Astrocyte (in vitro differentiated cells and primary cell): ENCODE results near the gene AJAP1. TPM values are rescaled to one million over a fixed set of nuclear protein-coding genes. Genes with fewer than 3 reads are reported as not detected.

Experiments used
- DNase-seq: peaks from one replicate; pipeline ENCODE4 v3.0.0-alpha.2; 2010; ENCODE audit warnings: low read depth
- FAIRE-seq: peaks from 2 replicates; lab custom pipeline; 2011; peaks lifted over from hg19 to GRCh38; lab: Jason Lieb, UNC
- H2AFZ ChIP-seq: 2 replicates; pipeline ENCODE4 v1.6.0; 2012; ENCODE audit warnings: low read depth, low read length, inconsistent platforms
- H3K27ac ChIP-seq: 2 replicates; pipeline ENCODE4 v1.5.1; 2011; ENCODE audit warnings: low read depth, low read length, inconsistent platforms
- H3K27me3 ChIP-seq: 2 replicates; pipeline ENCODE4 v1.6.0; 2011; ENCODE audit warnings: low read length, inconsistent platforms; ENCODE audit not compliant: insufficient read depth
- H3K36me3 ChIP-seq: 2 replicates; pipeline ENCODE4 v1.5.1; 2011; ENCODE audit warnings: low read length, inconsistent platforms; ENCODE audit not compliant: insufficient read depth
- H3K4me1 ChIP-seq: 2 replicates; pipeline ENCODE4 v1.5.1; 2011; ENCODE audit warnings: low read length, inconsistent platforms; ENCODE audit not compliant: insufficient read depth
- H3K4me2 ChIP-seq: 2 replicates; pipeline ENCODE4 v1.6.0; 2012; ENCODE audit warnings: low read length, inconsistent platforms
- H3K4me3 ChIP-seq: 2 replicates; pipeline ENCODE4 v1.5.1; 2011; ENCODE audit warnings: low read depth, mild to moderate bottlenecking, low read length, inconsistent platforms; ENCODE audit not compliant: insufficient read depth
- H3K79me2 ChIP-seq: 2 replicates; pipeline ENCODE4 v1.6.0; 2012; ENCODE audit warnings: mild to moderate bottlenecking, low read length, inconsistent platforms; ENCODE audit not compliant: insufficient read depth
- H3K9ac ChIP-seq: 2 replicates; pipeline ENCODE4 v1.6.0; 2012; ENCODE audit warnings: mild to moderate bottlenecking, low read length, inconsistent platforms
- H3K9me3 ChIP-seq: 2 replicates; pipeline ENCODE4 v1.5.1; 2012; ENCODE audit warnings: low read depth, mild to moderate bottlenecking, low read length, inconsistent platforms; ENCODE audit not compliant: insufficient read depth
- H4K20me1 ChIP-seq: 2 replicates; pipeline ENCODE4 v1.6.0; 2012; ENCODE audit warnings: low read length, inconsistent platforms; ENCODE audit not compliant: insufficient read depth
- H3K27ac Mint-ChIP-seq: one replicate; pipeline ENCODE4 v1.8.0; 2021; ENCODE audit warnings: mild to moderate bottlenecking, mixed read lengths; ENCODE audit not compliant: unreplicated experiment
- H3K27me3 Mint-ChIP-seq: one replicate; pipeline ENCODE4 v1.8.0; 2021; ENCODE audit warnings: low read depth, mixed read lengths; ENCODE audit not compliant: unreplicated experiment
- H3K36me3 Mint-ChIP-seq: one replicate; pipeline ENCODE4 v1.8.0; 2021; ENCODE audit warnings: low read depth, mixed read lengths; ENCODE audit not compliant: unreplicated experiment
- H3K4me1 Mint-ChIP-seq: one replicate; pipeline ENCODE4 v1.8.0; 2021; ENCODE audit warnings: low read depth, mixed read lengths; ENCODE audit not compliant: unreplicated experiment
- H3K4me3 Mint-ChIP-seq: one replicate; pipeline ENCODE4 v1.8.0; 2021; ENCODE audit warnings: mild to moderate bottlenecking, moderate library complexity, mixed read lengths; ENCODE audit not compliant: unreplicated experiment
- H3K9me3 Mint-ChIP-seq: one replicate; pipeline ENCODE4 v1.8.0; 2021; ENCODE audit warnings: mild to moderate bottlenecking, mixed read lengths; ENCODE audit not compliant: unreplicated experiment
- CTCF ChIP-seq: IDR thresholded peaks from 2 replicates; pipeline ENCODE4 v1.5.1; 2011; ENCODE audit warnings: low read depth, mild to moderate bottlenecking, inconsistent platforms, low read length, moderate library complexity; ENCODE audit not compliant: insufficient read depth
- EZH2 ChIP-seq: IDR thresholded peaks from 2 replicates; pipeline ENCODE4 v1.6.1; 2012; ENCODE audit warnings: mild to moderate bottlenecking, low read length, inconsistent platforms; ENCODE audit not compliant: insufficient read depth
- total RNA-seq: library from RNA; stranded (reverse); gene quantifications from 2 replicates; pipeline ENCODE4 v1.2.1, GENCODE V29; 2021

AJAP1 gene
- total RNA-seq, 1 donor from 2014 or later: 0.34 TPM

GRCh38 chr1:4830707-4831106 is 176.3 kb downstream of the AJAP1 start:
- Mint-ChIP-seq H3K4me1 (no peaks in the 10 kb centered on the region), H3K36me3 (no peaks in the 10 kb centered on the region), H3K27ac (no peak overlapping the region), H3K27me3 (peaks cover 36% of the 10 kb centered on the region), H3K9me3 (no peaks in the 10 kb centered on the region), H3K4me3 (no peak overlapping the region)
- FAIRE-seq (no peak), DNase-seq (no peak)
- Histone ChIP-seq H3K9me3 (peaks cover 8% of the 10 kb centered on the region), H4K20me1 (no peaks in the 10 kb centered on the region), H2AFZ (no peak overlapping the region), H3K9ac (no peak overlapping the region), H3K4me1 (no peaks in the 10 kb centered on the region), H3K79me2 (no peaks in the 10 kb centered on the region), H3K4me2 (no peak overlapping the region), H3K4me3 (no peak overlapping the region), H3K36me3 (no peaks in the 10 kb centered on the region), H3K27ac (no peak overlapping the region), H3K27me3 (no peaks in the 10 kb centered on the region)
- no peak for TF ChIP-seq EZH2
- no peak for TF ChIP-seq CTCF

GRCh38 chr1:4836574-4836973 is 182.2 kb downstream of the AJAP1 start:
- H3K36me3 ChIP-seq: no peaks in the 10 kb centered on the region
- TF ChIP-seq CTCF (no peak), EZH2 (no peak)
- no peak for FAIRE-seq
- DNase-seq: no peak
- H3K79me2 ChIP-seq: no peaks in the 10 kb centered on the region
- no peaks in the 10 kb centered on the region for H3K36me3 Mint-ChIP-seq
- no peak overlapping the region for H2AFZ ChIP-seq
- H3K4me3 Mint-ChIP-seq: no peak overlapping the region
- no peak overlapping the region for H3K27ac ChIP-seq
- no peaks in the 10 kb centered on the region for H3K27me3 ChIP-seq
- no peaks in the 10 kb centered on the region for H4K20me1 ChIP-seq
- H3K27me3 Mint-ChIP-seq: peaks cover 24% of the 10 kb centered on the region
- H3K4me2 ChIP-seq: no peak overlapping the region
- no peak overlapping the region for H3K4me3 ChIP-seq
- no peaks in the 10 kb centered on the region for H3K4me1 ChIP-seq
- peaks cover 2% of the 10 kb centered on the region for H3K4me1 Mint-ChIP-seq
- no peak overlapping the region for H3K9ac ChIP-seq
- H3K27ac Mint-ChIP-seq: no peak overlapping the region
- H3K9me3 ChIP-seq: peaks cover 9% of the 10 kb centered on the region
- peaks cover 4% of the 10 kb centered on the region for H3K9me3 Mint-ChIP-seq

- Histone ChIP-seq H3K9ac (no peak overlapping the region), H4K20me1 (no peaks in the 10 kb centered on the region), H3K9me3 (peaks cover 9% of the 10 kb centered on the region), H3K4me3 (no peak overlapping the region), H3K4me2 (no peak overlapping the region), H2AFZ (no peak overlapping the region), H3K27me3 (no peaks in the 10 kb centered on the region), H3K36me3 (no peaks in the 10 kb centered on the region), H3K27ac (no peak overlapping the region), H3K79me2 (no peaks in the 10 kb centered on the region), H3K4me1 (no peaks in the 10 kb centered on the region)
- TF ChIP-seq EZH2 (no peak), CTCF (no peak)
- FAIRE-seq (no peak), DNase-seq (no peak)
- H3K27me3 Mint-ChIP-seq: peaks cover 24% of the 10 kb centered on the region
- peaks cover 2% of the 10 kb centered on the region for H3K4me1 Mint-ChIP-seq
- H3K27ac Mint-ChIP-seq: no peak overlapping the region
- no peaks in the 10 kb centered on the region for H3K36me3 Mint-ChIP-seq
- peaks cover 4% of the 10 kb centered on the region for H3K9me3 Mint-ChIP-seq
- H3K4me3 Mint-ChIP-seq: no peak overlapping the region
Observed at GRCh38 chr1:4837031-4837600, 182.7 kb downstream of the AJAP1 start.
